Measurements from ENCODE around the gene AKR1A1.

GRCh38 chr1:45607404-45608074 is 56.9 kb downstream of the AKR1A1 start:
- no peak for TF ChIP-seq TAF1 (IDR thresholded peaks at IDR 0.05; ENCODE audit: low read depth, low read length)
- no peak for TF ChIP-seq POLR2A (IDR thresholded peaks at IDR 0.05; ENCODE audit: low read depth, low read length)
- TF ChIP-seq POLR2AphosphoS5 (IDR thresholded peaks at IDR 0.05; ENCODE audit: low read depth, low read length) = 0 out of 2 replicates have a peak, but pooled peaks have one; percentile 21
- no peak for TF ChIP-seq PAX5 (IDR thresholded peaks at IDR 0.05; ENCODE audit: insufficient read depth, low read length, severe bottlenecking)
- TF ChIP-seq SPI1 (IDR thresholded peaks at IDR 0.05; ENCODE audit: low read depth, low read length) = no peak

Data from GM12891 (cell line).